Mammary epithelial cell (primary cell): Measurements from ENCODE around the gene KRT3.

ENCODE experiments used
- EZH2 ChIP-seq: IDR thresholded peaks from 2 replicates; pipeline ENCODE4 v1.6.1; 2012; ENCODE audit warnings: low read length, inconsistent platforms, borderline replicate concordance
- TF ChIP-seq, protein P1 (sequence below), 2 donors: IDR thresholded peaks in 1 of 2; conservative IDR thresholded peaks in 1 of 2; 2 replicates each; pipeline ENCODE4 v1.5.1; 2011 to 2012; ENCODE audit warnings: inconsistent platforms in 2 of 2, low read length in 2 of 2, mild to moderate bottlenecking in 2 of 2, control low read depth in 1 of 2, low read depth in 1 of 2; ENCODE audit not compliant: insufficient read depth in 1 of 2; ENCODE audit errors: extremely low read depth in 1 of 2

DNA sequence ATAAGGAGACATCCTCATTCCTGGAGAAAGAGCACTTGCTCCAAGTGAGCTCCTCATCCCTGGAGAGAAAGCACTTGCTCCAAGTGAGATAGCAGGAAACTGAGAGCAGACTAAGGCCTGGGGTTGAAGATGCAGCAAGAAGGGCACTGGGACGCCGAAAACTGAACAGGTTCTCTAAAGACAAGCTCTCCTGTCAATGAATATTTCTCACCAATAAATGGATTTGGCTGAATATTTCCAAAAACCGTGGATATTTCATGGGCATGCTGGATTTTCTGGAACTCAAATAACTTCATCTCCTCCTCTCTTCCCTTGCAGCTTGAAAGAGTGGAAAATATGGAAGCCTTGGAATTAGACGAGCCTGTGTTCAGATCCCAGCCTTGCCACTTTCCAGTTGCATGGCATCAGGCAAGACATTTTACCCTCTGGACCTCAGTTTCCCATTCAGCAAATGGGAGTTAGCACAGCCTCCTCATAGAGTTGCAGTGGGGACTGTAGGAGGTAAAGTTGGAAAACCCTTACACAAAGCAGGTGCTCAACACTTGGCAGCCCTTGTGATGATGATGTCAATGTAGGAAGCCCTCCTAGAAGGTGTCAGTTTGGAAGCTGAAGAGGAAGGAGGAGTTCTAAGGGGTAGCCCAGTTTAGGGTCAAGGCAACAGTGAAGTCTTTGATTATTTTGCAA, 14.4 kb downstream of the KRT3 start:
- TF ChIP-seq, protein P1, sequence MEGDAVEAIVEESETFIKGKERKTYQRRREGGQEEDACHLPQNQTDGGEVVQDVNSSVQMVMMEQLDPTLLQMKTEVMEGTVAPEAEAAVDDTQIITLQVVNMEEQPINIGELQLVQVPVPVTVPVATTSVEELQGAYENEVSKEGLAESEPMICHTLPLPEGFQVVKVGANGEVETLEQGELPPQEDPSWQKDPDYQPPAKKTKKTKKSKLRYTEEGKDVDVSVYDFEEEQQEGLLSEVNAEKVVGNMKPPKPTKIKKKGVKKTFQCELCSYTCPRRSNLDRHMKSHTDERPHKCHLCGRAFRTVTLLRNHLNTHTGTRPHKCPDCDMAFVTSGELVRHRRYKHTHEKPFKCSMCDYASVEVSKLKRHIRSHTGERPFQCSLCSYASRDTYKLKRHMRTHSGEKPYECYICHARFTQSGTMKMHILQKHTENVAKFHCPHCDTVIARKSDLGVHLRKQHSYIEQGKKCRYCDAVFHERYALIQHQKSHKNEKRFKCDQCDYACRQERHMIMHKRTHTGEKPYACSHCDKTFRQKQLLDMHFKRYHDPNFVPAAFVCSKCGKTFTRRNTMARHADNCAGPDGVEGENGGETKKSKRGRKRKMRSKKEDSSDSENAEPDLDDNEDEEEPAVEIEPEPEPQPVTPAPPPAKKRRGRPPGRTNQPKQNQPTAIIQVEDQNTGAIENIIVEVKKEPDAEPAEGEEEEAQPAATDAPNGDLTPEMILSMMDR (conservative IDR thresholded peaks at IDR 0.05 in 1 of 2, IDR thresholded peaks at IDR 0.05 in 1 of 2; ENCODE audit: extremely low read depth in 1 of 2, insufficient read depth in 1 of 2, low read depth in 1 of 2, low read length in 2 of 2), result no peak
- no peak for TF ChIP-seq EZH2
